ENCODE measurements around the gene DEPDC5.

Gene DEPDC5

DNA sequence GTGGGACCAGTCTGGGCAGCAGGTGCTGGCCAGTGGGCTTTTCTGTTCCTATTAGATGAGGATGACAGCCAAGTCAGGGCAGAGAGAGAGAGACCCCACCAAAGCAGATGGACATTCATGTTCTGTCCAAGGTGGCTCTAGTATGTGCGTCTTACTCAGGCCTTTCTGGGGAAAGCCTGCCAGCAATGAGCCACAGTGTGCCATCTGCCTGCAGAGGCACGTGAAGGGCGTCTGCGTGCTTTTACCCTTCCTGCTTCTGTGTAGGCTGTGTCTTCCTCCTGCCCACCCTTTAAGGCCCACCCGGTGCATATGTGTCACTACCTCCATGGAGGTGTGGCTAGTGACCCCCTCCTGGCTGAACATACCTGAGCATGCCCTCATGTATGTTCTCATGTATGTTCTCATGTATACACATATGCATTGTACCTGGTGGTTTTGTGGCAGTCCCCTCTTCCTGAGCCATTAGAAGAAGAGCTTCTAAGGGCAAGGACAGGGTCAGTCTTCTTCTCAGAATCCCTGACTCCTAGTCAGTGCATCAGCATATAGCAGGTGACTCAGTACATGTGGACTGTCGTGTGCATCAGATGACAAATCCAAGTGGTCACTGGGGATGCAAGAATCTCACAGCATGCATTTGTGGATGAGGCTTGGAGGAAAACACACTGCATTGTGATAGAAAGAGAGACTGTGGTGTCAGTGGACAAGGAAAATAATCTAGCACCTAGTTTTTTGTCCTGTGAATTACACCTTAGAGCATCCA, 100.1 kb downstream of the DEPDC5 start:
- no peak for DNase-seq

DNA sequence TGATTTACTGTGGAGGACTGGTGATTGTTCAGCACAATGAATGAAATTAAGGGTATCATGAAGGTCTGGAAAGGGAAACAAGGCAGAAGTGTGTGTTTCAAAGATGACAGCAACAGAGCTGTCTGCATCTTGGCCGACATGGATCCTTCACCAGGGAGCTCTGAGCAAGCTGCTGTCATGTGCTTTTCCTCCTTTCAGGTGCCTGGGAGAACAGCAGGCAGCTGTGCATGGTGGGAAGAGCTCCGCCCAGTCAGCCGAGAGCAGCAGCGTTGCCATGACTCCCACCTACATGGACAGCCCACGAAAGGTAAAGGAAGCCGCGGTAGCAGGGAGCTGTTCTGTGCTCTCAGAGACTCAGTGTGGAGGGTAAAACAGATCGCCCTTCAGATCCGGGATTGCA, 103.4 kb downstream of the DEPDC5 start:
- DNase-seq: no peak

DNA sequence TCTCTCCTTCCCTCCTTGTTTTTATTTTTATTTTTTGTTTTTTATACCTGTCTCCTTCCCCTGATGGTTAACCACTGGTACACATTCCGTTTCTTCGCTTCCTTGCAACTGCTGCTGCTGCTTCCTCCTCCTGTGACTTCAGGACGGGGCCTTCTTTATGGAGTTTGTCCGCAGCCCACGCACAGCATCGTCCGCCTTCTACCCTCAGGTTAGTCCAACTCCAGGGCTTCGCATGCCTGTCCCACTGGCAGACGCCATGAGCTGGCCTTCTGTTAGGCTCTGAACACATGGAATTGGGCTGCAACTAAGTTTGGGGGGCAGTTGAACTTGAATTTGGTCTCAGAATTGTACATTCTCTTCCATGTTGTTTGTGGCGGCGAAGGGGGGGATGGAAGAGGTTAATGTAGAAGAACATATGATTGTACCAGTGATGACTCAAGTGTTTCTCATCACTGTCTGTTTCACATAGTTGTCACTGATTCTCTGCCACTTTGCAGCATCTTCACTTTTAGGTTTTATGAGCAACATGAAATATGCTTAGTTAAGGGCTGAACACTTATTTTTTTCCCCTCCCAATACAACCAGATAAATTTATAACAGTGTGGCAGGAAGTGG, 107.5 kb downstream of the DEPDC5 start:
- no peak for DNase-seq

DNA sequence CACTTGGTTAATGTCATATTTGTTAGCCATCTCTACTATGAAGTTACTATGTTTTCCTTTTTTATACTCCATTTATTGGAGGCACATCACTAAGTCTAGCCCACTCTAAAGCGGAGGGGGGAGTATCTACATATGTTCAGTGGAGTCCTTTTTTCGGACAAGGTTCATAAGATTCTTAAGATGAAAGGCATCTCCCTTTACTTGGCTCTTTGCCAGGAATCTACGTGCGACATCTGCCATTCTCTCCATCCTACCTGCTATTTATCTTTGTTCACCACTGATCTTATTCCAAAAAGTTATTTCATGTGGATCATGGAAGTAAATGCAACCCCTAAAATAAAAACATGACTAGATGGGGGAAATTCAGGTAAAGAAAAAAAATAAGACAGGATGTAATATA, 113.1 kb downstream of the DEPDC5 start:
- no peak for DNase-seq

DNA sequence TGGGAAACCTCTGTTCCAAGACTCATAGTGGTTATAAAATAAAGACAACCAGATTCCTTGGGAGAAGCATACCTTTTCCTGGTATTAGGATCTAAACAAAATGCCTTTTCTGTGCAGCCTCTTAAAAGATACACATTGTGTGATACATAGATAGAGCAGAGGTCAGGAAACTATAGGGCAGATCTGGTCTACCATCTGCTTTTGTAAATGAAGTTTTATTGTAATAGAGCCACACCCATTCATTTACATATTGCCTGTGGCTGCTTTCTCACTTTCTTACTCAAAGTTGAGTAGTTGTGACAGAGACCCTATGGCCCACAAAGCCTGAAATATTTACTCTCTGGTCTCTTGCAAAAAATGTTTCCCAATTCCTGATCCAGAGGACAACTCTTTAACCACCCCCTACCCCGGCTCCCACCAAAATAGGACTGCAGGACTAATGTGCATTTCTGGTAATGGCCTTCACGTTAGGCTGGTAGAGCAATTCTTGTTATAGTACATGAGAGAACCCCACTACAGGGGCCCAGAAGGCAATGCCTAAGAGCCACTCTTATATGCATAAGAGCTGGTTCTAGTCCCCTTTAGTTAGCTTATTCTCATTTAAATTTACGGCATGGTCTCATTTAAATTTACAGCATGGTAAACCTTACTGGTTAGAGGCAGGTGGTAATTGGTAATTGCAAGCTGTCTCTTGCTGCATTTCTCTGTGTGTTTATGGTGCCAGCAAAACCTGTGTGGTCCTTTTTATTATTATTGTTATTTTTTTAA, 113.8 kb downstream of the DEPDC5 start:
- DNase-seq: no peak

DNA sequence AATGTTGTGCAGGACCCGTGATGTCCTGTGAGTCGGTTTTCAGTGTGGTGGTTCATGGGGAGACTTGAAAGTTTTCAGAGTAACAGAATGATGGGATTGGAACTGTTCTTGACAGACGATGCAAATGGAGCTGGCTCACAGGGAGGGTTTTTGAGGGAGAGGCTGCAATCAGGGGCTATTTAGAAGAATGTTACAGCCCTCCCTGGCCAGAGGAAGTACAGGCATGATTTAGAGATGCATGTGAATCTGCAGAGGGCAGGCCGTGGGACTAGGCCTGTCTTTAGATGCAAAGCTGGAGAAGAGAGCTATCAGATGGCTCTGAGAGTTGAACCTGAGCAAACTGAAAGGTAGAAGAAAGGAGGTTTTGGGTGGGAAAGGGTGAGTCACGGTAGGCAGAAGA, 115.9 kb downstream of the DEPDC5 start:
- DNase-seq: no peak

DNA sequence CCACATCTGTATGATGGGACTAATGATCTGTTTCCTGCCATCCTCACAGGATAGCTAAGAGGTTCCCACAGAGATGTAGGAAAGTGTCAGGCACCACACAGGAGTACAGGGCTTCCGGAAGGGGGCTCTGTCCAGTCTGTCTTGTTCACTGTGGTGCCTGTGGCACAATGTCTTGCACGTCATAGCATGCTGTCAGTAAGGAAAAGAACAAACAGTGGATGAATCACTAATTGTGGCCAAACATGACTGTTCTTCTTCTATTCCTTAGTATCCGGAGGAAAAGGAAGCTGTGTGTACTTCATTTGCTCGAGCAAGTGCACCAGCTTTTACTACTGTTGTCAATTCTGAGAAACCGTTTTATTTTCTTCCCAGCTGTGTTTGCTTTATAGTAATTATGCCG, 117.1 kb downstream of the DEPDC5 start:
- no peak for DNase-seq

DNA sequence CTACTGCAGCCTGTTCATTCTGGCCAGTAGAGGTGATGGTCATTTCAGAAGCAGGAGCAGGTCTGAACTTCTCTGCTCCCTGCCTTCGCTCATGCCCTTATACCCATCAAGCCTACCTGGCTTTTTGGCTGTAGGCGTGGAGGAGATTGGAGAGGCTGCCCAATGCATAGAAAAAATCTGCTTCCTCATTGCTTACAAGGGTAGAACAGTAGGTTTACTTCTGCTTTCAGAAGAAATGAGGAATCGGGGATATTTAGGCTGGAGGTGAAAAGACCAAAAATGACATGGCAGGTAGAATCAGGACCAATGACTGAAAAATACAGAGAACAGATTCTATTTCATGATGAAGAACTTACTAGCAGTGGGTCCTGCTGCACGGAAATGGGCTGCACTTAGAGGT, 117.7 kb downstream of the DEPDC5 start:
- no peak for DNase-seq

DNA sequence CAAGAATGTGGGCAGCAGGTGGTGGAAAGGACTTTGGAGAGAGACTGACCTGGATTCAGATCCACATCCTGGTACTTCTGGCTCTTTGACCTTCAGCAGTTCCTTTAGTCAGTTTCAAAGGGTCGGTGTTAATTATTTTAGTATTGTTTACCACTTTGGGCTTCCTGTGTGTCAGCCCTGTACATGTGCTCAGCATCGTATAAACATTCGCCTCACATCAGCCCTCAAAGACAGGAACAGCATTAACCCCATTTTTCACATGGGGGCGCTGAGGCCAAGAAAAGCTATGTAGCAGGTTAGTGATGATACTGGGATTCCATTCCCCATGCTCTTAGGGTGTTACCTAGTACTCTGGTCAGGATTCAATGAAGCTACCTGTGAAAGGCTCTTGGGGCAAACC, 118.4 kb downstream of the DEPDC5 start:
- no peak for DNase-seq

DNA sequence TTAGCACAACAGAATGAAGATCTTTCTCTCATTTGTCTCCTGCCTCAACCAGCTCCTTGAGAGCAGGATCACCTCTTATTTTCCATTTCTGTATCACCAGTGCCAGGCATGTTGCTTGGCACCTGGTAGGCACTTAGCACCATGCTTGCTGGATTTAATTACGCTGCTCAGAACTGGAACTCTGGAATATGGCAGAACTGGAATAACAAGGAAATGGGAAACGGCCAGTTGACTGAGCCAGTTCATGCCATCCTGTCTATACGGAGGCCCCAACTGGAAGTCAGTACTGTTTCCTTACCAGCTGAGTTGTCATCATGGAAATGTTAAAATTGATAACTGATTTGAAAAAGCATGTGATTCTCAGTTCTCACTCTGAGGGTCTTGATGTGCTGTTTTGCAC, 121.0 kb downstream of the DEPDC5 start:
- DNase-seq: no peak

DNA sequence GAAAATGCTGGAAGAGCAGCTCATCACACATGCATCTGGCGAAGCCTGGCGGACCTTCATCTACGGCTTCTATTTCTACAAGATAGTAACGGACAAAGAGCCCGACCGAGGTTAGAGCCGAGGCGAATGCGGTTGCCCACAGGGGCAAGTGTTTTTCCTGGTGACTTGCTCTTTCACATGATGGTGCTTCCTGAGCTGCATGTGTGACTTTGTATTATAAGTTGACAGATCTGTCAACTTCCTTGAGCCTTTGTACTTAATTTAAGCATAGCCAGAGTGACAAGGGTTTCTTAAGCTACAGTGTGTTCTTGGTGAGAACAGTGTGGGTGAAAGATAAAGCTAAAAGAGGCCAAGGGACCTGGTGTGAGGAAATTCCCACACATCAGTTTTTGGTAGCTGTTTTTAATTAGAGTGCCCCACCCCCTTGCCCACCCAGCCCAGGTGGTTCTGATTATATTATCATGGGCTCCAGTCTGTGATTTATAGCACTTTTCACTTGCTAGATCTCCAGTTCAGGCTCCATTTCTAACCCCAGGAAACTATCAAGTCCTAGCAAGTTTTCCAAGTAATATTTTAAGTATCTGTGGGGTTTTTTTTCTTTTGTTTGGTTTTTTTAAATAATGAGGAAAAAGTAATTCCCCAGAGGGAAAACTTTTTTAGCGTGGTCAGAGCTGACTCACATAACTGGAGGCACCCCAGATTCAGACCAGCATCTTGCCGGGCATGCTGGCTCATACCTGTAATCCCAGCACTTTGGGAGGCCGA, 122.5 kb downstream of the DEPDC5 start:
- no peak for DNase-seq

DNA sequence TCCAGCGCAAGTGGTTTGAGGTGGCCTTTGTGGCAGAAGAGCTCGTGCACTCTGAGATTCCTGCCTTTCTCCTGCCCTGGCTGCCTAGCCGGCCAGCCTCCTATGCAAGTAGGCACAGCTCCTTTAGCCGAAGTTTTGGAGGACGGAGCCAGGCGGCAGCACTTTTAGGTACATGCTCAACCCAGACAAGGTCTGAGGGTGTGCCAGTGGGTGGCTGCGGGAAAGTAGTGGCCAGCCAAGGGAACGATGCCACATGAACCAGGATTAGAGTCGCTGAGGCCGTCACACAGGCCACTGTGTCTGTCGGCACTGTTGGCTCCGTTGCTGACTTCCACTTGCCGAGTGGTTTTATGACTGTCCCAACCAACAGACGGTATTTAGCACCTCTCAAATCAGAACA, 125.8 kb downstream of the DEPDC5 start:
- no peak for DNase-seq

DNA sequence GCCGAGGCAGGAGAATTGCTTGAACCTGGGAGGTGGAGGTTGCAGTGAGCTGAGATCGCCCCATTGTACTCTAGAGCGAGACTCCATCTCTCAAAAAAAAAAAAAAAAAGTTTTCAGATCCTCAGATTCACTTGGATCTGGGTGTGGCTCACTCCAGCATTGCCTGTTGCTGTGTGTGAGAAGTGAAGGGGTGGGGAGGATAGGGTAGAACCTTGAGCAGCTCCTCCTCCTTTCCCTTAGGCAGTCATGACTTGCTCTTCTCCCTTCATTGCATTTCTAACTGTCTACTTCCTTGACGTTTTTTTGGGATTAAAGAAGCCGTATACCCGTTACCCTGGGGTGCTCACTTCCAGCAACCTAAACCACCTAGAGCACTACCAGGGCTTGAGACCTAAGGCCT, 127.4 kb downstream of the DEPDC5 start:
- no peak for DNase-seq

DNA sequence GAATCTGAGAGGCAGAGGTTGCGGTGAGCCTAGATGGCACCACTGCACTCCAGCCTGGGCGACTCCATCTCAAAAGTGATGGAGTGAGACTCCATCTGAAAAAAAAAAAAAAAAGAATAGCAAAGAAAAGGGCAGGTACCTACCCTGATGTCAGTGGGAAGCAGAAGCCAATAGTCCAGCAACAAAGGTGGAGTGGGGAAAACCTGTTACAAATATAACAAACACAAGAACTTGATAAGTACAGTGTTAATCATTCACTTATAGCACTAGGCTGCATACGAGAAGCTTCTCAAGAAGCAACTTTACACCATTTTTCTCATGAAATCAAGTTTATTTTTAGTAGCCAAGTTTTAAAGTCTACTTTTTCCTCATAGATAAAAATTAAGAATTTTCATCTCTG, 128.0 kb downstream of the DEPDC5 start:
- DNase-seq: no peak

DNA sequence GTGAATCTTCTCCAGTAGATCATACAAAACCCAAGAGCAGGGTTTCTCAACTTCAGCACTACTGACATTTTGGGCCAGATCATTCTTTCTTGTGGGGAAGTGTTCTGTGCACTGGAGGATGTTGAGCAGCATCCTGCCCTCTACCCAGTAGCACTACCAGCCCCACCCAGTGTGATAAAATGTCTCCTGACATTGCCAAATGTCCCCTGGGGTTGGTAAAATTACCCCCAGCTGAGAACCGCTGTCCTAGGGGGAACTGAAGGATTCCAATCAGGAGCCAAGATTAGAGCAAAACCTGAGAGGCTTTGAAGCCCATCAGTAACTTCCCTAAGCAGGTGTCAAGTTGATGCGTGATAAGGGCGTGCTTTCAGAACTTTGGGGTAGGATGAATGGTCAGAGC, 129.2 kb downstream of the DEPDC5 start:
- DNase-seq: no peak

DNA sequence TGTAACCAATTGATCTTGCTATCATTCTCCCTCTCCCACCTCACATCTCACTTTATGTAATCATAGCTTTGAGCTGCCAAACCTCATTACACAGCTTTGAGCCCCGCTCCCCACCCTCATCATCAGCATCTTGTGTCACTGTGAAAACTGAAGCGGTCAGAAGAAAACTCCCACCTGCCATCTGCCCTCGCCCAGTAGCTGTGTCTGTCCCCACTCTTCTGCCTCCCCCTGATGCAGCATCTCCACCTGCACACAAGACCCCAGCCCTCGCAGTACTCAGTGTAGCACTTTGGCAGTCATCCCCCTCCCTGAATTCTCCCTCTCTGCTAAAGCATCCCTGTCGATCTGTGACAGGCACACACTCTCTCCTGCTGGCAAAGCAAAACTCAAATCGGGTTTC, 130.2 kb downstream of the DEPDC5 start:
- no peak for DNase-seq

DNA sequence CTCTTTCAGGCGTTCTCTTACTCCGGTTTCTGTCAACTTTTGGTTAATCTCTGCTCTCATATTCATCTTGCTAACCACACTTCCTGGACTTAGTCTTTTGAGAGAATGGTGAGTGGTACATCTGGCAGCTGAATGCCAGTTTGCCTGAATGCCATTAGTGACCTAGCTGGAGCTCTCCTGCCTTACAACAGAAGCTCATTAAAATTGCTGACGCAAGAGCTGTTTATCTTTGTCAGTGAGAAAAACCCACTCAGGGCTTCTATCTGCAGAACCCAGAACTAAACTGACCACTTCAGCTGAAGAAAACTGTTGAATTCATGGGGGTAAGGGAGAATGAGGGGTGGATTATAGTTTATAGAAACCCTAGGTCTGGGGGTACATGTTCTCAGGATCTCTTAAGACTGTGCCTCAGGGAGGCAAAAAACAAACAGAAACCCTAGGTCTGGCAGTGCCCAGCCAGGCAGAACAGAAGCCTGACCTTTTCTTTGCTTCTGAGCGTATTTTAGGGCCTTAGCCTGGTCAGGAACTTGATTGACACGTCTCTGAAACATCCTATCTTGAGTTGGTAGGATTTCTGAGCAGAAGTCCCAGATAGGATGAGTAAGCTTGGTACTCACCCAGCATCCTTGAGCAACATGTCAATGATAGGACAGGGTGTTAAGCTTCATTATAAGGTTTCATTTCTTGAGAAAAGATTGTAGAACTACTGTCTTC, 137.7 kb downstream of the DEPDC5 start:
- no peak for DNase-seq

DNA sequence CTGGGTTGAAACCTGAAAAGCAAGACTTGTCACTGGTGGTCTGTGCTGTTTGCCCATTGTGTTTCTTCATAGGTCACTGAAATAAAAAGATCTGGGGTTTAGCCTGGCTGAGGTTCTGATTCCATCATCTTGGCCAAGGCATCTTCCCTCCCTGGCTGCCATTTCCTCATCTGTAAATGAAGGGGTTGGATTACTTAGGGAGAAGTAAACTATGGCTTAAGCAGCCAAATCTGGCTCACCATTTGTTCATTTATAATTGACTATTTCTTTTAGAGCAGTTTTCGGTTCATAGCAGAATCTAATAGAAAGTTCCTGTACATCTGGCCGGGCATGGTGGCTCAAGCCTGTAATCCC, 138.2 kb downstream of the DEPDC5 start:
- DNase-seq: no peak

DNA sequence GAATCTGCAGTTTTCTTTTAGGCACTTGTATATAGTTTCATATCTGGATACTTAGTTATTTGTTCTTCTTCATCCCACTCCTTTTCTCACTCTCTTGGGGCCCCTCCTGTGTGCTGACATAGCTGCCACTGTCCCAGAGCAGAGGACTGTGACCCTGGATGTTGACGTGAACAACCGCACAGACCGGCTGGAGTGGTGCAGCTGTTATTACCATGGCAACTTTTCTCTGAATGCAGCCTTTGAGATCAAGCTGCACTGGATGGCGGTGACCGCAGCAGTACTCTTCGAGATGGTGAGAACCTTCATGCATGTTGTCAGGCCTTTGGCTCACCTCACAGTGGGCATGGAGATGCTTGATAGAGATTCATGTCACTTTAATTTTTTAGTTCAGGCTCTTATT, 139.6 kb downstream of the DEPDC5 start:
- DNase-seq: no peak

DNA sequence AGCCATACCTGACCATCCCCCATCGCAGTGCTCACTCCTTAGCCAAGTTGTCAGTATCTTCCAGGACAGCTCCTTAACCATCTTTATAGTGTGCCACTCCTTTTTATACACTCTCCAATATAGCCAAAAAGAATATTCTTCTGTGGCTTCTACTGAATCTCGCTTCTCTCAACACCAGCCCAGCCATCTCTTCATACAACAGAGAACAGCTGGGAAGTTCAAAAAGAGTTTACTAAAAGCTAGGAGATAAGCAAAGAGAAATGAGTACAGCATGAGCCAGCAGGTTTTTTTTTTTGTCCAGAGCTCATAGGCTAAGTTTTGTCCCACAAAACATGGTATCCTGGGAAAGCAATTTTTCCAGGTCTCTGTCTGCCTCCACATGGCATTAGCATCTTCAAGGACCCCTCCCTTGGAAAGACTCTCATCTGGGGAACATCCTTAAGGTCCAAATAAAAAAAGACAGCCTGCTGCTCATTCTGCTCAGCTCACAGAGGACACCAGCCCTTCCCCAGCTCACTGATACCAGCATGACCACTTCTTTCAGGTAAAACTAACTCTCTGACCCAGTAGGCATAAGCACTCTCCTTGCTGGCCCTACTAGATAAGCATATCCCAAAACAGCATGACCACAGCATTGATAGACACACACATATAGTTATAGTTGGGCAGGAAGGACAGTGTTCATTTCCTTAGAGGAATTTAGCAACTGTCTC, 141.7 kb downstream of the DEPDC5 start:
- no peak for DNase-seq

DNA sequence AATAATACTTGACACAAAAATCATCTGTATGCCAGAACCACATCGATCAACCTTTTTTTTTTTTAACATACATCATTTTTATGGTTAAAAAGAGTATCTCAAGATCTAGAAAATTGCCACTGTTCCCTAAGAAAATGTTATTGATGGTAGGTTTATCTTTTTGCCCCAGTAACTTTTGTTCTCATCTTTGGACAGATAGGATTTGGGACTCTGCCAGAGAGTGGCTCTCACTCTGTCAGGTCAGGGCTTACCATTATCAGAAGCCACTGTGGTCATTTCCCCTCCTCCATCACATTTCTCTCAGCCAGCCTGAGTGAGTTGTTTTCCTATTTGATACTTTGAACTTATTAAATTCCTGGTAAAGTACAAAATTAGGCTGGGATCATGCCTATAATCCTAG, 142.7 kb downstream of the DEPDC5 start:
- no peak for DNase-seq

Data from T1000 (cell line).